Measurements from ENCODE around the gene FAM81A.
A peak's percentile ranks its signal among the peaks of the same experiment; 100 is the strongest.
"Not testable (repeated sequence)": the region's sequence is repeated elsewhere in the genome, so short reads cannot be mapped to it uniquely, and the experiment has no call there.

Gene FAM81A

DNA sequence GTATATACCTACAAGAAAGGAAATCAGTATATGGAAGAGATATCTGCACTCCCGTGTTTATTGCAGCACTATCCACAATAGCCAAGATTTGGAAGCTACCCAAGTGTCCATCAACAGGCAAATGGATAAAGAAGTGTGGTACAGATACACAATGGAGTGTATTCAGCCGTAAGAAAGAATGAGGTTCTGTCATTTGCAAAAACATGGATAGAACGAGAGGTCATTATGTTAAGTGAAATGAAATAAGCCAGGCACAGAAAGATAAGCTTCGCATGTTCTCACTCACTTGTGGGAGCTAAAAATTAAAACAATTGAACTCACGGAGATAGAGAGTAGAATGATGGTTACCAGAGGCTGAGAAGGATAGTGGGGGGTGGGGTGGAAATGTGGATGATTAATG lies 53.1 kb downstream of the FAM81A start:
- no peak for DNase-seq

DNA sequence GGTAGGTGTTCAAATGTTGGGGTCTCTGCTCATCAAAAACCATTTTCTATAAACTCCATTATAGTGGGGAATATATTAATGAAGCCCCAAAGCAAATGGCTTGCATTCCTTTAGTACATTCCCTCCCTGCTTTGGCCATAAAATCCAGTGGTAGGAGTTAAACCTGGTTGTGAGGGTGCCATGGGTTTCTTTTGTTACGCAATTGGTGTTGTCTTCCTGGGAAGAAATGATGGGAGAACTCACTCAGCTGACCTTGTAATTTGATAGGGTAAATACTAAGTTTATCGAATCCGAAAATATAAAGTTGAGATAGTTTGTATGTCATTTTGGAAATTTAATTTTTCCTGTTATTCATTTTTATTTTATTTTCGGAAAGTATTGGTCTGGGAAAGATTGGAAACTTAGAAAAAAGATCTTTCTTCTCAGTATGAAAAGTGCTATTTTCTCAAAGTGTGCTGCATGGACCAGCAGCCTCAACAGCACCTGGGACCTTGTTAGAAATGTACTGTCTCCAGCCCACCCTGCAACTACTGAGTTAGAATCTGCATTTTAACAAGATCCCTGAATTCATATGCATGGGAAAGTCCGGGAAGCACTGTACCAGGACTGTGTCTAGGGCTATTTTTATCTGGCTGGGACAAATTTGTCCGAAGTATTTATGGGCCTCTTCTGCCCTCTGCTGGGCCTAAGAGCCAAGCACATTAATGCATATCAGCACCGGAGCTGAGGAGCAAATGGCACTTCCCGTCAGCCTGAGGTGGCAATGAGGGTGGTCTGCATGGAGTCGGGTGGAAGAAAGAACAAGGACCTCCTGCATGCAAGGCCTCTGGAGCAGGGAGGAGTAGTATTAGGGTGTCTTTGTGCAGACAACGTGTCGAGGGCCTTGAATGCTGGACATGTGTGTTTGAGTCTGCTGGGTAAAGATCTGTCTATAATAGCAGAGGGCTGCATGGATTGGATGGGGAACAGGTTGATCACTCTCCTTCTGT lies 54.7 kb downstream of the FAM81A start:
- DNase-seq, result peak; percentile 69

DNA sequence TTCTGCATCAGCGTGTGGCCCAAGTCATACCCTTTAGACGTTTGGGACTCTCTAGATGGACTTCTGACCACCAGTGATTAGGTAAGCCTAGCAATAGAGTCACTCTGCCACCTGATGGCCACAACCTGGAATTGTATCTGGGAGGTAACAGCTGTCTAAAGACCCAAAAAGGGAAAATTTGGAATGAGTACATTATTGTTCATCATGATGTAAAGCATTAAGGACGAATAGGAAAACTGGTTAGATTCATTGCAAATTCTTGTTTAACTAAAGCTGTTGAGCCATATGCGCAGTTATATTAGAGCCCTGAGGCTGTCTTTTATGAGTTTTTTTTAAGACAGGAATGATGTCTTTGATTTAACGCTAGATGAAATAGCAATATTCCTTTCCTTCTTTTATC lies 63.6 kb downstream of the FAM81A start:
- peak; percentile 50 for DNase-seq

DNA sequence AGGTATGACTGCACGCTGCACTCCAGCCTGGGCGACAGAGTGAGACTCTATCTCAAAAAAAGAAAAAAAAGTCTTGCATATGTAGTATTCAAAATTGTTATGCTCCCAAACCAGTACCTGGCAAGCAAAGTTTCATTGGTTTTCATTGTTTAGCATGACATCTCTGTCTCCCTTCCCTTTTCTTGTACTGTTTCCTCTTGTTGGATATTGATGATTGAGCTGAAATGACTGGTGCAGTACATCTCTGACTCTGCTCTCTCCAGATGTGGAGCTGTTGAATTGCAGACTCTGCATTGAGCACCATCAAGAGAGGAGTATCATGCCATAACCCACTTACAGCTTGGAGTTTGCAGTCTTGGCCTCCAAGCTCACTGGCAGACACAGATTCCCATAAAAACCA lies 77.2 kb downstream of the FAM81A start:
- no peak for DNase-seq

DNA sequence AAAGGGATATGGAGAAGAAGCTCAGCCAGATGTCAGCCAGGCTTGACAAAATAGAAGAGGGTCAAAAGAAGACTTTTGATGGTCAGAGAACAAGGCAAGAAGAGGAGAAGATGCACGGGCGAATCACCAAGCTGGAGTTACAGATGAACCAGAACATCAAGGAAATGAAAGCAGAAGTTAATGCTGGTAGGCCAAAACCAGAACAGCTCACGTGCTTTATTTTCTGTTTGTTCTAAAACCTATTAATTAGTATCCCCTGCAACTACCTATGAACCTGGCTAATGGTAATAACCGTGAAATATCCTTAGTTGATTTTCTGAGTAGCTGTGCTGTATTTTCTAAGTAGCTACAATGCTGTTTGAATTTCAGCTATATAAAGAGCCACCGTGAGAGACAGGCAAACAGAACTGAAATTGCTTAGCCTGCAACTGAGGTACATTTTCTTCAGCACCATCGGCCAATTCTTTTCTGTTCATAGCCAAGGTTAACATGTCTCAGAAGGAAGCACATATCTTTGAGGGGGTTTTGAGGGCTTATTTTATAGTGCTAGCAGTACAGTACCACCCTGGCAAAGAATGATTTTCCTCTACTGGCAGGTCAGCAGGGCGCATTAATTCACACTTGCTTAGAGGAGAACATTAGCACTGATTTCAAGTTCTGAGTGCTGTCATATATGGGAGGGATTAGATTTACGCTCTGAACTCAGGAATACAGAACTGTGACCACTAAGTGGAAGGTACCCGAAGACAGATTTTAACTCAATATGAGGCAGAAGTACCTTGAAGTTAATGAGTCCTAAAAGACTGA lies 78.9 kb downstream of the FAM81A start:
- DNase-seq, result no peak

DNA sequence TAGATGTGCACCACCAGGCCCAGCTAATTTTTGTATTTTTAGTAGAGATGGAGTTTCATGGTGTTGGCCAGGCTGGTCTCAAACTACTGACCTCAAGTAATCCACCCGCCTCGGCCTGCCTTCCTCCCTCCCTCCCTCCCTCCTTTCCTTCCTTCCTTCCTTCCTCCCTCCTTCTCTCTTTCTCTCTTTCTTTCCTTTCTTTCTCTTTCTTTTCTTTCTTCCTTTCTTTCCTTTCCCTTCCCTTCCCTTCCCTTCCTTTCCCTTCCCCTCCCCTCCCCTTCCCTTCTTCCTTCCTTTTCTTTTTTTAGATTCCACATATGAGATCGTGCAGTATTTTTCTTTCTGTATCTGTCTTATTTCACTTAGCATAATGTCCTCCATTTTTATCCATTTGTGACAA lies 81.3 kb downstream of the FAM81A start:
- no peak for DNase-seq

DNA sequence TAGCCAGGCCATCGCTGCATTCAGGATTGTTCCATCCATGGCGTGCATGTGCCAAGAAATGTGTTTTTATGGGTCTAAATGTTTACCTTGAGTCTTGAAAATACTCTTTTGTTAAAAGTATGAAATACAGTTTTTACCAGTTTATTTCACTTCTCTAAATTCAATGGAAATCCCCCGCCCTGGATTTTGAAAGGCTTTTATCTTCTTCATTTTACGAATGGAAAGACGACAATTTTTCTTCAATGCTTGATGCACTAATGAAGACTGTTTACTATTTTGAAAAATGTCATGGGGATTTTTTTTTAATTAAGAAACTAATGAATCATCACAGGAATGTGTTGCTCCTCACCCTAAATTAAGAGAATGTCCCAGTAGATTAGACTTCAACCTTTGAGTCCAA lies 83.5 kb downstream of the FAM81A start:
- DNase-seq, result no peak

DNA sequence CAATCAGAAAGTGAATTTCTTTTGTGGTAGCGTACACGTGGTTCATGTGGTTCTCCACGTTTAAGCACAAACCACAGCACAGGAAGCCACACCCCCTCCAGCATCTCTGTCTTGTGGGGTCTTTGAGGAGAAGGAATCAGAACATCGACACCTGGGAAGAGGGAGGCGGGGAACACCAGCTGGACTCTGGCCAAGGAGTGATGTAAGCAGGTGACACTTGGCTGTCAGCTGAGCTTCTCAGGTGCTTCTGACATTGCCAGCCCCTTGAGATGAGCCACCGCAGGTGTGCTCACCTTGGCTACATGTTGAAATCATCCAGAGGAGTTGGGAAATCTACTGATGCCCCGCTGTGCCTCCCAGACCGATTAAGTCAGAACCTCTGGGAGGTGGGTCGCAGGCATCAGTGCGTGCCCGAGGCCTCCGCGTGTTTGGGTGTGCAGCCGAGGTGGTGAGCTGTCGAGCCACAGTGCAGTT lies 85.0 kb downstream of the FAM81A start:
- DNase-seq, result no peak

DNA sequence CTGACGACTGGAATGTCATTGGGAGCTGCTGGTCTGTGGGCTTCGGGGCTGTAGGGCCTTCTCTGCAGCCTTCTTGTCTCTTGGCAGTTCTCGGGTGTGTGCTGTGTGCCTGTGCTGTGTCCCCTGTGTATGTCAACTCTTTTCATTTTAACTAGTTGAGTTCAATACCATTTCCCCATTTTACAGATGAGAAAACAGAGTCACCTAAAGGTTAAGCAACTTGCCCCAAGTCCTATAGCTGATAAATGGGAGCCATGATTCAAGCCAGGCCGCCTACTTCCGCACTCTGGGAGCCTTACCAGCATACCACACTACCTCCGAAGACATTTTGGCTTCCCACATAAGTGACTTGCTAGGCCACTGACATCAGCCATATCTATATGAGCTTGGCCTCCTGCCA lies 85.7 kb downstream of the FAM81A start:
- DNase-seq, result no peak

DNA sequence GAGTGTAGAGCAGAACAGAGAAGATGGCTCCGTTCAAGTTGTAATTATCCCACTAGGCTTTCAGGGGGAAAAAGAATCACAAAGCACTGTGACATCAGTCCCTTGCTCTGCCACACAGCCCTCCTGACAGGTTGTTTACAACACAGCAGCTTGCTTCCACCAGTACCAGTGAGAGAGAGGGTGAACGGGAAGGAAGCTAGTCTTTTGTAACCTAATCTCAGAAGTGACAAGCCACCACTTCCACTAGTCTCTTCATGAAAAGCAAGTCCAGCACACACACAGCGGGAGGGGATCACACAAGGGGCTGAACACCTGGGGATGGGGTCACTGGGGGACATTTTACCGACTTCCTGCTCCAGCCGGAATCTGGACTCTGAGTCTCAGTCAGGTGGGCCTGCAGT lies 86.3 kb downstream of the FAM81A start:
- no peak for DNase-seq

DNA sequence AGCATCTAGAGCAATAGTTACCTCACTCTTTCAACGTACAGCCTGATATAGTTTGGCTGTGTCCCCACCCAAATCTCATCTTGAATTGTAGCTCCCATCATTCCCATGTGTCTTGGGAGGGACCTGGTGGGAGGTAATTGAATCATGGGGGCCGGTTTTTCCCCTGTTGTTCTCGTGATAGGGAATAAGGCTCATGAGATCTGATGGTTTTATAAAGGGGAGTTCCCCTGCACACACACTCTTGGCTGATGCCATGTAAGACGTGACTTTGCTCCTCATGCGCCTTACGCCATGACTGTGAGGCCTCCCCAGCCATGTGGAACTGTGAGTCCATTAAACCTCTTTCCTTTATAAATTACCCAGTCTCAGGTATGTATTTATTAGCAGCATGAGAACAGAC lies 88.5 kb downstream of the FAM81A start:
- not testable (repeated sequence) for DNase-seq

DNA sequence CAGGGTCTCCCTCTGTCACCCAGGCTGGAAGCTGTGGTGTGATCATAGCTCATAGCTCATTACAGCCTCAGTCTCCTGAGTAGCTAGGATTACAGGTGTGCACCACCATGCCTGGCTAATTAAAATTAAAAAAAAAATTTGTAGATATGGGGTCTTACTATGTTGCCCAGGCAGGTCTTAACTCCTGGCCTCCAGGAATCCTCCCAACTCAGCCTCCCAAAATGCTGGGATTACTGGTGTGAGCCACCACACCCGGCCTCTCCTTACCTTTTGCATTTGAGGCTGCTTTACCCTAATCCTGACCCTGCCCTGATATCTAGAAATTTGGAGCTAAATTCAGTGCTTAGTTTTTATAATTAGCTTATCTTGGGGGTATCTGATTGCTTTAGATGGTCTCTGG lies 90.4 kb downstream of the FAM81A start:
- no peak for DNase-seq

DNA sequence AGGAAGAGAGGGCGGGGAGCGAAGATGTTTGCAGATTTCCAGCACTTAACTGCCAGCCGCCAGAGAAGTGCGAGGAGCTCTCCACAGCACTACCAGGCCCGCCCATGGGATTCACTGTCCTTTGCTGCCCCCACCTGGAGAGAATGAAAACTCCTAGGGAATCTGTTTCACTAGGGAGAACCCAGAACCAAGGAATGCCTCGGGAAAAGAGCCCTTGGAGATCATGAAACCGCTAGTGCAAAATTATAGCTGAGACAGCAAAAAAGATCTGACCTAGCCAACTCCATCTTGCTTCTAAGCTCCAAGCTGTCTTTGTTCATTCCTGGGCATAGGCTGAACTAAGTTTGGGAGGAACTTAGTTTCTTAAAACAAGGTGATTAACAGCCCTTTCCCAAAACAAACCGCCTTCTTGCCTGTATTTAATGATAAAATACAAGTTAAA lies 91.0 kb downstream of the FAM81A start:
- peak; percentile 87 for DNase-seq

DNA sequence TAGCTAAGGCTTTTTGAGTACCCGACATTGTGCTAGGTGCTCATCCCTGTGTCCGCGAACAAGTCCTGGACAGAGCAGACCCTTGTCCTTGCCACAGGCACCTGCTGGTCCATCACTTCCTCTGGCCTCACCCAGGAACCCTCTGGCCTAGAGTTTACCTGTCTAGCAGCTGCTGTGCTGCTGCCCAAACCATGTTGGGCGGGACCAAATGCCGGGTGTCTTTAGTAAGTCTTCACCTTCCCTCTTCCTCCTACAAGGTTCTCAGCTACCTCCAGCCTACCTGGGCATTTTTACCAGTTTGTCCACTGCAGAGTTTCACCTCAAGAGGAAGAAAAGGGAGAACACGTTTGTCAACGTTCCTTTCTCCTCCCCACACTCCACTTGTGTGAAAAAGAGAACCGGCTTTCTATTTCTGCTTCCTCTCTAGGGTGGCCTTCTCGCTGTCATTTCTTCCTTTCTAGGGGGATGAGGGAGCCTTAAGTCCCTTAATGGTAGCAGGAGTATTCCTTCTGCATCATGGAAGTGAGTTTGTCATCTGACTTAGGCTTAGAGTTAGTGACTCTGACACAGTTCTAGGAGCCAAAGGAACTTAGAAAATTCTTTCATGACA lies 93.2 kb downstream of the FAM81A start:
- DNase-seq, result no peak

DNA sequence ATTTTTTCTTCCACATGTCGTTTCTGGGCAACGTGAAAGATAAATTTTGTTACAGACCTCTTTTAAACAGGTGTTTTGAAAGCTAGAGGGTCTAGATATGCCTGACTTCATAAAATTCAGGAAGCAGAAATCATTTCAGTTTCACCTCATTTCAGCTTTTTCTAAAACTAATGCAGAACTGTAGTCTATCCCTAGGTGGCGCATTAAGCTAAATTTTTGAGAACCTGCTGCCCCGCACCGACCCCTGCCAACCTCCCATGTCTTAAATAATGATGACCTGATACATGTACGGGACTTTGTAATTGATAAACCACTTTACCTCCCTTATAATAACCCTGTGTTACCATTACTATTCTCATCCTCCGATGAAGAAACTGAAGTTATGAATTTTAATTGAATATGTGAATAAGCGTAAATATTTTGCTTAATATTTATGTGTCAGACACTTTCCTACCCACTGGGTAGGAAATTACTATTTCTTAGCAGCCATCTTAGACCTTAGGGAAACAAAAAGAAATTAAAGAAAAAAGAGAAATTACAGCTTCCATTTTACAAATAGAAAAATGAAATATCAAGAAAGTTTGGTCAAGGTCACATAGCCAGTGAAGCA lies 94.9 kb downstream of the FAM81A start:
- DNase-seq, result peak; percentile 31

DNA sequence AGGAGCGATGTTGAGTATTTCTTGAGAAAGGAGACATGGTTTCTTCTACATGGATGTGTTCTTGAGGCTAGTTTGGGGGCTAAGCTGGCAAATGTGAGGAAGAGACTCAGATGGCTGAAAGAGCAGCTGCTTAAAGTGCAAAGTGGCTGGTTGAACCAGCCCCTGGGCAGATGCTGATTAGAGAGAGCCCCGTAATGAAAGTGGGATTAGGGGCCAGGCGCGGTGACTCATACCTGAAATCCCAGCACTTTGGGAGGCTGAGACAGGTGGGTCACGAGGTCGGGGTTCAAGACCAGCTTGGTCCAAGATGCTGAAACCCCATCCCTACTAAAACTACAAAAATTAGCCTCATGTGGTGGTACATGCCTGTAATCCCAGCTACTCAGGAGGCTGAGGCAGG lies 98.6 kb downstream of the FAM81A start:
- DNase-seq, result no peak

DNA sequence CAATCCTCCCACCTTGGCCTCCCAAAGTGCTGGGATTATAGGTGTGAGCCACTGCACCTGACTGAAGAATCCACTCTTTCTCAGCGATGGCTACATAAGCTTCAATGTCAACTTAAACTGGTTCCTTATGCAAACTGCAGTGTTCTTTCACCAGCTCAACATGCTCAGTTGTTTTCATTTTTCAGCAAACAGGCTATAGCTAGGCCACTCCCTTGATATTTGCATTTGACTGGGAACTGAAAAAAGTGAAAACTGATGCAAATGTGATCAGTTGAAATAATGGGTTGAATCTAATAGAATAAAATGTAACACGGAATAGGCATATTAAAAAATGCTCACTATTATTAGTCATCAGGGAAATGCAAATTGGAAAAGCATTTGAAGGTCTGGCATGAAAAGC lies 99.4 kb downstream of the FAM81A start:
- no peak for DNase-seq

DNA sequence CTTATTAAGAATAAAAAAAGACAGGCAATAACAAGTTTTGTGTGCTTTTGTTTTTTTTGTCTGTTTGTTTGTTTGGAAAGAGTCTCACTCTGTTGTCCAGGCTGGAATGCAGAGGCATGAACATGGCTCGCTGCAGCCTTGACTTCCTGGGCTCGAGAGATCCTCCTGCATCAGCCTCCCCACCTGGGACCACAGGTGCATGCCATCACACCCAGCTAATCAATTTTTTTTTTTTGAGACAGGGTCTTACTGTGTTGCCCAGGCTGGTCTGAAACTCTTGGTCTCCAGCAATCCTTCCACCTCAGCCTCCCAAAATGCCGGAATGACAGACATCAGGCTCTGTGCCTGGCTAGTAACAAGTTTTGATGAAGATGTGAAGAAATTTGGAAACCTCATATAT lies 100.5 kb downstream of the FAM81A start:
- DNase-seq, result no peak

DNA sequence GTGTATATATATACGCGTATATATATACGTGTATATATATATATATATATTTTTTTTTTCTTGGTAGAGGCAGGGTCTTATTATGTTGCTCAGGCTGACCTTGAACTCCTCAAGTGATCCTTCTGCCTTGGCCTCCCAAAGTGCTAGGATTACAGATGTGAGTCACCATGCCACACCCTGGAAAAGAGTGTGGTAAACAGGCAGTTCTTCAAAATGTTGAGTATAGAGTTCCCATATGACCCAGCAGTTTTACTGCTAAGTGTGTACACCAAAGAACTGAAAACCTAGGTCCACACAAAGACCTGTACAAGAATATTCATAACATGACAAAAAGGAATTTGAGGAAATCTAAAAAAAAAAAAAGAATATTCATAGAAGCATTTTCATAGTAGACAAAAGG lies 101.8 kb downstream of the FAM81A start:
- no peak for DNase-seq

DNA sequence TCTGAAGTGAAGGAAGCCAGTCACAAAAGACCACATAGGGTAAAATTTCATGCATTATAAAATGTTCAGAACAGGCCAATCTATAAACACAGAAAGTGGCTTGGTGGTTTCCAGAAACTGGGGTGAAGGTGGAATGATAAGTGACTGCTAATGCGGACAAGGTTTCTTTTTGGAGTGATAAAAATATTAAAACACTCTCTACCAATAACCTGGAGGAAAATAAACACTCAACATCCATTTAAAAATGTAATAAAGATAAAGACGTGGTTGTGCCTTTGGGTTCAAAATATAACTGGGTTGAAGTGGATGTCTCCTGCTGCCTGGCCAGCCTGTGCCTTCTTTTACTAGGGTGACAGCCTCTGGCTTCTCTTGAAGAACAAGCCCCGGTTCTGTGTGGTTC lies 102.7 kb downstream of the FAM81A start:
- no peak for DNase-seq

DNA sequence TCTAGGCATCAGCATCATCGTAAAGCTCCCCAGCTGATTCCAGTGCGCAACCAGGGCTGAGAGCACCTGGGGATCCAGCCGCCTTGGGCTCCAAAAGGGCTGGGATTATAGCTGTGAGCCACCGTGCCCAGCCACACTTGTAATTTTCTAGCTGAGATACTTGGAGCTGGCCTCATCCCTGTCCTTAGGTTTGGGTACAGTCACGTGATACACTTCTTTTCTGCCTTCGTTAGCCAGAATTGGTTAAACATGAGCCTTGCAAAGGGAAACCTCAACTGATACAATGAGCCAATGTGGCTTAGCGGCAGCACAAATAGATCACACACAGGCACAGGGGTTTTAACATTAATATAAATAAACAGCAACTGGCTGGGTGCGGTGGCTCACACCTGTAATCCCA lies 103.8 kb downstream of the FAM81A start:
- no peak for DNase-seq

DNA sequence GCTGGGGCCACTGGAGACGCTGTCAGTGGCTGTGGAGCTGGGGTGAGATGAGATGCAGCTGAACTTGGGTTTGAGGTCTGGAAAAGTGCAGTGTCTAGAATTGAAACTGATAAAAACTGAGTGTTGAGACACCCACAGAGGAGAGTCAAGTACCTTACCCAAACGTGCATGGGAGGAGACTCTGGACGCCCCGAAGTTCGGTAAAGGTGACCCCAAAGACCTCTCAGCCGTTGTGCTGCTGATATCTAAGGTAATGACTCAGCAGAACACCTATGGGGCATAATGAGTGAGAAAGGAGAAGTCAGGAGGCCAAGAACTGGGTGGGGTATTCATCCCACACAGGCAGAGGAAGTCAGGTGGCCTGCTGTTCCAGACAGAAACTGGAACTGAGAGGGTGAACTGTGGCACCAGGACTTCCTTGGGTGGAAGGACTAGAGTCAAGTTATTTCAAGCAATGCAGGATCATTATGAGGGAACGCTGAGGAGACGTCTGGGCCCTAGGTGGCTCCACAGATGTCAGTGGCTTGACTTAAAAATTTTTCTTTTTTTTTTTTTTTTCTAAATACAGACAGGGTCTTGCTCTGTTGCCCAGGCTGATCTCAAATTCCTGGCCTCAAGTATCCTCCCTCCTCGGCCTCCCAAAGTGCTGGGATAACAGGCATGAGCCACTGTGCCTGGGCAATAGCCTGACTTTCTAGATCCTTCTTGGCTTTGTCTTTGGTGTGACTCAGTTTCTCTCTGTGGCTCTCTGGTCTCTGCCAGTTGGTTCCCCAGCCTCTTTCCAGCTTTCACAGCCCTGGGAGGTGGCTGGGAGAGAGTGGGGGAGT lies 105.9 kb downstream of the FAM81A start:
- DNase-seq, result no peak
